HepG2 (cell line): ENCODE measurements around the gene APBA3. TPM values are rescaled to one million over a fixed set of nuclear protein-coding genes. Genes with fewer than 3 reads are reported as not detected.

Experiments
- ATRX ChIP-seq: sonication (generic); formaldehyde crosslinking; IDR thresholded peaks from 2 replicates; pipeline ENCODE4 v1.4.0; 2020; ENCODE audit warnings: missing genetic modification reagents, borderline replicate concordance
- BRD4 ChIP-seq: sonication (generic); formaldehyde crosslinking; IDR thresholded peaks from 2 replicates; pipeline ENCODE4 v1.4.0; 2020; ENCODE audit warnings: missing genetic modification reagents
- EP300 ChIP-seq, 3 experiments: sonication (generic) in 1 of 3; formaldehyde crosslinking in 1 of 3; IDR thresholded peaks; 2 replicates each; pipeline versions ENCODE4 v1.5.1 to v1.6.1; 2011 to 2020; ENCODE audit warnings: low read depth in 2 of 3, low read length in 2 of 3, borderline replicate concordance in 1 of 3, improper control_type of control experiment in 1 of 3, mild to moderate bottlenecking in 1 of 3, missing genetic modification reagents in 1 of 3, moderate library complexity in 1 of 3
- ETV6 ChIP-seq: sonication (generic); formaldehyde crosslinking; conservative IDR thresholded peaks from 2 replicates; pipeline ENCODE4 v1.4.0; 2020; ENCODE audit warnings: missing genetic modification reagents
- HDAC6 ChIP-seq: fragments of 200-600 bp; sonication (generic); IDR thresholded peaks from 2 replicates; pipeline ENCODE4 v1.7.0; 2017; ENCODE audit warnings: mild to moderate bottlenecking, antibody characterized with exemption, low read length, low read depth
- HMGXB3 ChIP-seq: sonication (generic); formaldehyde crosslinking; IDR thresholded peaks from 2 replicates; pipeline ENCODE4 v1.4.0; 2020; ENCODE audit warnings: missing genetic modification reagents, borderline replicate concordance
- HNRNPH1 ChIP-seq: fragments of 200-400 bp; formaldehyde crosslinking; optimal IDR thresholded peaks from 2 replicates; pipeline ENCODE3; 2017; ENCODE audit warnings: mild to moderate bottlenecking, low read depth, low read length
- KLF9 ChIP-seq: IDR thresholded peaks from 2 replicates; pipeline ENCODE4 v1.6.1; 2016; ENCODE audit warnings: low read depth
- LBX2 ChIP-seq: sonication (generic); formaldehyde crosslinking; IDR thresholded peaks from 2 replicates; pipeline ENCODE4 v1.5.0; 2020; ENCODE audit warnings: missing genetic modification reagents, mild to moderate bottlenecking, borderline replicate concordance
- NR2F2 ChIP-seq: IDR thresholded peaks from 2 replicates; pipeline ENCODE4 v1.6.1; 2012; ENCODE audit warnings: low read depth, inconsistent platforms, borderline replicate concordance
- PAWR ChIP-seq: sonication (generic); formaldehyde crosslinking; IDR thresholded peaks from 2 replicates; pipeline ENCODE4 v1.4.0; 2020; ENCODE audit warnings: missing genetic modification reagents, mild to moderate bottlenecking, borderline replicate concordance
- RXRB ChIP-seq: IDR thresholded peaks from 2 replicates; pipeline ENCODE4 v1.6.1; 2016; ENCODE audit warnings: borderline replicate concordance, missing genetic modification reagents, missing compliant biosample characterization
- SOX5 ChIP-seq: IDR thresholded peaks from 2 replicates; pipeline ENCODE4 v1.6.1; 2016; ENCODE audit warnings: borderline replicate concordance
- STAT5B ChIP-seq: sonication (generic); formaldehyde crosslinking; IDR thresholded peaks from 2 replicates; pipeline ENCODE4 v1.4.0; 2020; ENCODE audit warnings: missing genetic modification reagents
- TCF7L2 ChIP-seq: IDR thresholded peaks from 2 replicates; pipeline ENCODE4 v1.6.1; 2011; ENCODE audit warnings: mild to moderate bottlenecking, low read depth, low read length, moderate library complexity
- TMF1 ChIP-seq: sonication (generic); formaldehyde crosslinking; IDR thresholded peaks from 2 replicates; pipeline ENCODE4 v1.8.1; 2022; ENCODE audit warnings: low read depth, missing genetic modification reagents
- ZNF549 ChIP-seq: sonication (generic); formaldehyde crosslinking; IDR thresholded peaks from 2 replicates; pipeline ENCODE4 v1.5.0; 2020; ENCODE audit warnings: missing genetic modification reagents
- ZNF556 ChIP-seq: sonication (generic); formaldehyde crosslinking; IDR thresholded peaks from 2 replicates; pipeline ENCODE4 v1.4.0; 2020; ENCODE audit warnings: mild to moderate bottlenecking, missing genetic modification reagents, borderline replicate concordance
- ZNF567 ChIP-seq: sonication (generic); formaldehyde crosslinking; IDR thresholded peaks from 2 replicates; pipeline ENCODE4 v1.8.1; 2023; ENCODE audit warnings: mild to moderate bottlenecking, missing genetic modification reagents, borderline replicate concordance
- ZNF678 ChIP-seq: sonication (generic); formaldehyde crosslinking; IDR thresholded peaks from 2 replicates; pipeline ENCODE4 v1.4.0; 2020; ENCODE audit warnings: mild to moderate bottlenecking, missing genetic modification reagents
- ZSCAN20 ChIP-seq: sonication (generic); formaldehyde crosslinking; IDR thresholded peaks from 2 replicates; pipeline ENCODE4 v1.4.0; 2020; ENCODE audit warnings: missing genetic modification reagents, mild to moderate bottlenecking, borderline replicate concordance
- polyA plus RNA-seq, 8 experiments: library from polyadenylated mRNA; depleted of rRNA in 3 of 8; stranded (reverse) in 7 of 8; unstranded in 1 of 8; fragments of >200 nt; fragmentation: Illumina TruSeq in 4 of 8; extraction: Trizol in 4 of 8; gene quantifications; 2 replicates each; pipeline versions ENCODE4 v1.2.1 to v1.2.3, GENCODE V29; 2011 to 2016; ENCODE audit warnings: low read depth in 4 of 8, missing spikeins in 1 of 8, mixed read lengths in 1 of 8; ENCODE audit not compliant: insufficient read depth in 1 of 8
- total RNA-seq, 5 experiments: library from RNA; depleted of rRNA; stranded (reverse); fragments of >200 nt; fragmentation: Illumina TruSeq; extraction: Trizol; gene quantifications; 2 replicates each; pipeline ENCODE4 v1.2.3, GENCODE V29; 2016; ENCODE audit warnings: low read depth in 1 of 5
- TF ChIP-seq, protein P1 (sequence below): sonication (generic); formaldehyde crosslinking; IDR thresholded peaks from 2 replicates; pipeline ENCODE4 v1.9.0; 2021; ENCODE audit warnings: missing genetic modification reagents, borderline replicate concordance

APBA3 gene
- total and polyA plus RNA-seq, 2 of the 13 experiments (the other 11 are each of a cell fraction or from before 2014, with no cell fraction given) = 14.2 to 14.3 TPM

DNA sequence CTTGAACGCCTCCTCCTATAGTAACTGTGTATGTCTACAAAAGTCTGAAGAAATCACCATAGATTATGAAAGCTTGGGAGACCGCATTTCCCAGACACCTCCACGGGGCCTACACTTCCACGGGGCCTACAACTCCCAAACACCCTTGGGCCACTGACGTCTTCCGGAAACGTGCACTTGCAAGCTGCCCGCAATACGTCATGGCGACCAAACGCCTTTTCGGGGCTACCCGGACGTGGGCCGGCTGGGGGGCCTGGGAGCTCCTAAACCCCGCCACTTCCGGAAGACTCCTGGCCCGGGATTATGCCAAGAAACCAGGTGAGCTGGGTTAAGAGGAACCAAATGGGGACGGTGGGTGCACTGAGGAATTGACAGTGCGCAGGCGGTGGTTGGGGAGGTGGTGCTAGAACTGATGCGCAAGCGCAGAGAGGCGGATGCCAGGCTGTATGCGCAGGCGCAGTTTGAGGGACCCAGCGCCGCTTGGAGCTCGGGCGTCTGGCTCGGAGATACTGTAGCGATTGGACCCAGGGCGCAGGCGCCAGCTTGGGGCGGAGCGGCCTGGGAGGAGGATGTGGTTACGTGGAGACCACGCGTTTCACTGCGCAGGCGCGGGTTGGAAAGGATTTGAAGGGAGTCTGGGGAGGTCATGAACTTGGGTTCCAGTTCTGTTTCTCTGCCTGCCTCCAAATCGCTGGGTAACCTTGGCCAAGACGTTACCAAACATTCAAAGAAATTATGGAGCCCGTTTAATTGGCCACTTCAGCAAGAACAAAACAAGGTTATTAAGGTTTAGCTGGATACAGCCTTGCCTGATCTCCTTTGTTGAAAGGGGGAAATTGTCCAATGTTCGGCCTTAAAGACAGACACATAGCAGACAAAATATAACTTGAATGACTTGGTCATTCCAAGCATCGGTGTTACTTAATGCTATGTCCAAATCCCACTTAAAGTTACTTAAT, 1.3 kb upstream of the APBA3 start, which contains the start of gene MRPL54 (continued):
- peak; percentile 57; the same call in 1 of the 2 replicates for TF ChIP-seq HMGXB3 (CRISPR knock-in tag)
- TF ChIP-seq ZSCAN20 (CRISPR knock-in tag) = no peak
- TF ChIP-seq HDAC6 = no peak
- TF ChIP-seq ZNF556 (CRISPR knock-in tag) = no peak
- TF ChIP-seq LBX2 (CRISPR knock-in tag) = no peak
- TF ChIP-seq NR2F2 = no peak
- no peak for TF ChIP-seq TMF1
- no peak for TF ChIP-seq ZNF549 (CRISPR knock-in tag)
- no peak for TF ChIP-seq PAWR (CRISPR knock-in tag)
- no peak for TF ChIP-seq BRD4
- no peak for TF ChIP-seq STAT5B
- TF ChIP-seq, protein P1, sequence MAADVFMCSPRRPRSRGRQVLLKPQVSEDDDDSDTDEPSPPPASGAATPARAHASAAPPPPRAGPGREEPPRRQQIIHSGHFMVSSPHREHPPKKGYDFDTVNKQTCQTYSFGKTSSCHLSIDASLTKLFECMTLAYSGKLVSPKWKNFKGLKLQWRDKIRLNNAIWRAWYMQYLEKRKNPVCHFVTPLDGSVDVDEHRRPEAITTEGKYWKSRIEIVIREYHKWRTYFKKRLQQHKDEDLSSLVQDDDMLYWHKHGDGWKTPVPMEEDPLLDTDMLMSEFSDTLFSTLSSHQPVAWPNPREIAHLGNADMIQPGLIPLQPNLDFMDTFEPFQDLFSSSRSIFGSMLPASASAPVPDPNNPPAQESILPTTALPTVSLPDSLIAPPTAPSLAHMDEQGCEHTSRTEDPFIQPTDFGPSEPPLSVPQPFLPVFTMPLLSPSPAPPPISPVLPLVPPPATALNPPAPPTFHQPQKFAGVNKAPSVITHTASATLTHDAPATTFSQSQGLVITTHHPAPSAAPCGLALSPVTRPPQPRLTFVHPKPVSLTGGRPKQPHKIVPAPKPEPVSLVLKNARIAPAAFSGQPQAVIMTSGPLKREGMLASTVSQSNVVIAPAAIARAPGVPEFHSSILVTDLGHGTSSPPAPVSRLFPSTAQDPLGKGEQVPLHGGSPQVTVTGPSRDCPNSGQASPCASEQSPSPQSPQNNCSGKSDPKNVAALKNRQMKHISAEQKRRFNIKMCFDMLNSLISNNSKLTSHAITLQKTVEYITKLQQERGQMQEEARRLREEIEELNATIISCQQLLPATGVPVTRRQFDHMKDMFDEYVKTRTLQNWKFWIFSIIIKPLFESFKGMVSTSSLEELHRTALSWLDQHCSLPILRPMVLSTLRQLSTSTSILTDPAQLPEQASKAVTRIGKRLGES = no peak
- no peak for TF ChIP-seq SOX5
- TF ChIP-seq ZNF567 (CRISPR knock-in tag) = 0 out of 2 replicates have a peak, but pooled peaks have one; percentile 21
- no peak for TF ChIP-seq ETV6 (CRISPR knock-in tag)
- no peak for TF ChIP-seq TCF7L2
- no peak for TF ChIP-seq ZNF678 (CRISPR knock-in tag)
- no peak for TF ChIP-seq ATRX
- TF ChIP-seq EP300 (IDR thresholded peaks at IDR 0.05; ENCODE audit: low read depth in 2 of 2, low read length in 2 of 2) = no peak
- no peak for TF ChIP-seq EP300 (CRISPR knock-in tag; IDR thresholded peaks at IDR 0.05; ENCODE audit: borderline replicate concordance)
- no peak for TF ChIP-seq HNRNPH1
- no peak for TF ChIP-seq RXRB
- no peak for TF ChIP-seq KLF9 (CRISPR knock-in tag)
